Body of pancreas (tissue), 4 donors: Measurements from ENCODE around the gene PATL2.

Source experiments
- CTCF ChIP-seq, 7 experiments: fragments of 450-650 bp in 4 of 7; fragments of 200-600 bp in 3 of 7; sonication (generic) in 3 of 7; IDR thresholded peaks; one replicate each; pipeline ENCODE4 v1.5.1; 2016 to 2019; ENCODE audit warnings: antibody characterized with exemption in 7 of 7
- POLR2A ChIP-seq, 3 donors: fragments of 450-650 bp; IDR thresholded peaks; one replicate each; pipeline ENCODE4 v1.6.1; 2016; ENCODE audit warnings: antibody characterized with exemption in 3 of 3, mild to moderate bottlenecking in 2 of 3

- TF ChIP-seq POLR2A (IDR thresholded peaks at IDR 0.05) (no peak), CTCF (IDR thresholded peaks at IDR 0.05) (no peak)
These were observed 42.2 kb upstream of the PATL2 start for GRCh38 chr15:44753345-44753744.
